ENCODE measurements around the gene SPATA2.

GRCh38 chr20:49874696-49875095, 40.6 kb downstream of the SPATA2 start:
- TF ChIP-seq POLR2A (IDR thresholded peaks at IDR 0.05; ENCODE audit: low read length) (no peak), GATA1 (IDR thresholded peaks at IDR 0.05; ENCODE audit: low read depth, low read length) (no peak)
